Glomerular visceral epithelial cell (primary cell): ENCODE measurements around the gene KLHL3.

Experiments used
- DNase-seq: peaks from one replicate; pipeline ENCODE4 v3.0.0-alpha.2; 2016; ENCODE audit errors: extremely low spot score

KLHL3 gene

GRCh38 chr5:137635521-137635921, 100.4 kb downstream of the KLHL3 start:
- DNase-seq = no peak

DNA sequence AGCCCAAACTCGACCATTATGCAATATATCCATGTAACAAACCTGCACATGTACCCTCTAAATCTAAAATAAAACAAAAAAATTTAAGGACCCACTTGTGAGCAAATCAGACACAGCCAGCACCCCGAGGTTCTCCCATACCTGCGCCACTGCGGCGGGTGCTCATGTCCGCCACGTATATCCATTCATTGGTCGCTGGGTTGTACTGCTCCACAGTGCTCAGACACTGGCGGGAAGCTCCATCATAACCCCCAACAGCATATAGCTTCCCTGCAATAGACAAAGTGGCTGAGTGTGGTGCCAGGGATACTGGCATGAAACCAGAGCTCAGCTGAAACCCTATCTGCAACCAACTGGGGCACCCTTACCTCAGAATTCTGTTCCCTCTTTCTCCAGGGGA, 102.0 kb downstream of the KLHL3 start:
- DNase-seq = no peak

DNA sequence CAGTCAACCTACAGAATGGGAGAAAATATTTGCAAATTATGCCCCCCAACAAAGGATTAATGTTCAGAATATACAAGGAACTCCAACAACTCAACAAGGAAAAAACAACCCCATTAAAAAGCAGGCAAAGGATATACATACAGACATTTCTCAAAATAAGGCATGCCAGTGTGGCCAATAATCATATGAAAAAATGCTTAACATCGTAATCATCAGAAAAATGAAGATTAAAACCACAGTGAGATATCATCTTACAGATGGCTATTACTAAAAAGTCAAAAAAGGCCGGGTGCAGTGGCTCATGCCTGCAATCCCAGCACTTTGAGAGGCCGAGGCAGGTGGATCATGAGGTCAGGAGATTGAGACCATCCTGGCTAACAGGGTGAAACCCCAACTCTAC, 103.2 kb downstream of the KLHL3 start:
- no peak for DNase-seq

- no peak for DNase-seq
Measured at GRCh38 chr5:137631453-137631852, 104.4 kb downstream of the KLHL3 start.

- no peak for DNase-seq
Measured at GRCh38 chr5:137630972-137631370, 104.9 kb downstream of the KLHL3 start.

DNA sequence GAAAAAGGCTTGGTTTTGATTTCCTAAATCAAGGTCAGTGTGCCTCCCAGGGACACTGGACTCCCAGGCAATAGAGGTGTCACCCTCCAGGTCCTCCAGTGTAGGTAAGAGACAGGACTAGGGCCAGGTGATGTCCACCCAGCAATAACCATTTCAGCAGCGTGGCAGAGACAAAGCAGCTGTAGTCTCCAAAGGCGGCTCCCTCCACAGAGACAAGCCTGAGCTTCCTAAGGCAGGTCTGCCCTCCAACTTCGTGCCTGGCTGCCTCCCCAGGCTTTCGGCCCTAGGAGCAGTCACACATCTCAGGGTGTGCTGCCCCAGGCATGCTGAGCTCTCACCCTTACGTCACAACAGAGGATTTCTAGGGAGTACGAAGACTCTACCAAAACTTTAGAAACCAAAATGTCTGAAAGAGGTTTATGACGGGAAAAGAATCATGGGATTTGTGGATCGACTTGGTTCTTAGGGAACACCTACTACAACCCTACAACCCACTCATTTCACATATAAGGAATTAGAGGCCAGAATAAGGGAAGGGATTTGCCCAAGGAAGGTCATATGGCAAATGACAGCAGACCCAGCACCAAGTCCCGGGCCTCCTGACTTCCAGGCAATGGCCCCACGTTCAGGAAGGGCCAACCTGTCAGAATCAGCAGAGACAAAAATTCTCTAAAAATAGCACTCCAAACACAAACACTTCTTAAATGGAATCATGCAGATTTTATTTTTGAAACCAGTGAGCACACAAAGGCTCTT, 105.5 kb downstream of the KLHL3 start:
- DNase-seq = no peak

GRCh38 chr5:137629646-137630045, 106.2 kb downstream of the KLHL3 start:
- peak; percentile 57 for DNase-seq

- no peak for DNase-seq
Measured at GRCh38 chr5:137627706-137628105, 108.2 kb downstream of the KLHL3 start.

DNA sequence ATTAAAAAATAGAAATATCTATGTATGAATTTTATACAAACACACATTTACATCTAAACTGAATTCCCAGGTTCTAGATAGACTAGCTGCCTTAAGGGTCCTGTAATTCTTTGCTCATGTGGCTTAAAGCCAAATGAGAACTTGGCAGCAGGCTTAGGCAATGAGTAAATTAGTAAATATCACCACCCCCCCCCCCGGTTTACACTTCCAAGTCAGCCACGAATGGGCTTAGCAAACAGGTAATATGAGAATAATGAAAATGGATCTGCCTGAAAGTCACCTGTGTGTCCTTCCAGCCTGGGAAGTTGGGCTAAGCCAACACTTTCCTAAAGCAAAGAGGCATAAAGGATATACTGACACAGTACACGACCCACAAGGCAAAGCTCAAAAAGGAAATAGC, 108.6 kb downstream of the KLHL3 start:
- no peak for DNase-seq

DNA sequence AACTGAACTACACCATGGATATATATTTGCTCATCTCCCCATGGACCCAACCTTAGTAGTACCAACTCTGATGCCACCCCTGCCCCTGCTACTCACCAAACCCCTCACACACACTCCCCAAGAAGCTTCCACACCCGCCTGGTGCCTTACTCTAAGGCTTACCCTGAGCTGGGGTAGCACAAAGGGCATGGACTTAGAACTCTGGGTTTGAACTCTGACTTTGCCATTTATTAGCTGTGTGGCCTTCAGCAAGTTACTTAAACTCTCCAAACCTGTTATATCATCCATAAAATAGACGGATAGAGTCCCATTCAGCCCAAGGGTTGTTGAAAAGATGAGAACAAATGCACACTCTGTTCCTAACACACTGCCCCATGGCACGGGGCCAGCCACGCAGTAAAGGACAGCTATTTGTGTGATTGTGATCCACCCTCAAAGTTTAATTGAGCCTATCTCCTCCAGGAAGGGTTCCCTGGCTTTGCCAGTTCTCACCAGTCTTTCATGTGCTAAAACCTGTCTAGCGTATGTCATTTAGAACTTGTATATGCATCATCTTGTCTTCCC, 111.0 kb downstream of the KLHL3 start:
- no peak for DNase-seq

GRCh38 chr5:137622850-137623249, 113.0 kb downstream of the KLHL3 start:
- DNase-seq = no peak

GRCh38 chr5:137621861-137622823, 113.7 kb downstream of the KLHL3 start:
- DNase-seq = no peak

- no peak for DNase-seq
Measured at GRCh38 chr5:137621306-137621705, 114.6 kb downstream of the KLHL3 start.

GRCh38 chr5:137619191-137619870, 116.6 kb downstream of the KLHL3 start:
- peak; percentile 31 for DNase-seq

DNA sequence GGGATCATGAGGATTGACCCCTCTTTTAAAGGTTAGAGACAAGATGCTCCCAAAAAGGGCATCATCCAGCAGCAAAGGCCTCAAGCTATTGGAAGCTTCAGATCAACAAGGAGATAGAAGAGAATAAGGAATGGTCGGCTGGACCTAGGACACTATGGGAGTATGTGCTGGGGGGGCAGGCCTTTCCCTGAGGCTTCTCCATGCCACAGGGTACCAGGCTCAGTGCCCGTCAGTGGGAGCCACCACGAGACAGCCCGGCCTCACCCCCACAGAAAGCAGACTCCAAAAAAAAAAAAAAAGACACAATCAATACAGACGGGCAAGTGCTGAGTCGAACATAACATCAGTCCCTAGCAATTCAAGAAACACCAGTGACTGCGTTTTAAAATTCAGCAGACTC, 117.4 kb downstream of the KLHL3 start:
- DNase-seq = no peak

- peak; percentile 23 for DNase-seq
Measured at GRCh38 chr5:137617528-137618205, 118.2 kb downstream of the KLHL3 start.

DNA sequence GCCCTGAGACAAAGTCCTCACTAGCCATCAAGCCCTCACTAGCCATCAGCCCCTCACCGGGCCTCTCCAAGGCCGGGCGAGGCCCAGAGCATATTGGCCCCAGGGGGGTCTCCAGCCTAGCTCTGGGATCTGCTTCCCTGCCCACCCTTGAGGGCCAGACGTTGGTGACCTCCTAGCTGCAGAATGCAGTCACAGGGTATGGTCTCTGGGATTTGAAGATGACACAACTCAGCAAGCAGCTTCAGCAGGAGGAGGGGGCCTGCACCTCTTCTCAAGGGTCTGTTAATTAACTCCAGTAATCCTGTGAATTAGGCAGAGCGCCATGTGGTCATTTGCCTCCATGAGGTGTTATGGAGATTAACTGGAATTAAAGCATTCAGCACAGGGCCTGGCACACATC, 119.8 kb downstream of the KLHL3 start:
- DNase-seq = no peak

DNA sequence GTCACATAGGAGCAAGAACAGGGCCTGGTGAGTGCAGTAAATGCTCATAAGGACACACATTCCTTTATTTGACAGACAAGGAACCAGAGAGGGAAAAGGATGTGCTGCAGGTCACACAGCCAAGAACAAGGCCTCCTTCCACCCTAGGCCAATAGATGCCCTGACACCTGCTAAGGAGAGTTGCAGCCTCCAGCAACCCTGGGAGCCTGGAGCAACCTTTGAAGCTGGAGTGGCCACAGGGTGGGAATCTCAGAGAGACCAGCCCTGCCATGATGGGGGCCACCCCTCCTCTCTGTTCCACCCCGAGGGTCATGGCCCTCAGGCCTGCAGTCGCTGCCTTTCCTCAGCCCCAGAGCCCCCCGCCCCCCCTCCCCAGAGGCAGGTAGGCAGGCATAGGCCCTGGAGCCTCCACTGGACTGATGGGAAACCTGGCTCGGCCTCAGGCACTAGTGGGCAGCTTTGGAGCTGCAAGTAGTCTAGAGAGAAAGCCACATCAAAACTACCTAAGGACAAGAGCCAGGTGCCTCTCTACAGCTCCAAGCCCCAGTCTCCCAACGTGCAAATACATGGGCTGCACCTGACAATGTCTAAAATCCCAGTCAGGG, 120.6 kb downstream of the KLHL3 start:
- DNase-seq = no peak

DNA sequence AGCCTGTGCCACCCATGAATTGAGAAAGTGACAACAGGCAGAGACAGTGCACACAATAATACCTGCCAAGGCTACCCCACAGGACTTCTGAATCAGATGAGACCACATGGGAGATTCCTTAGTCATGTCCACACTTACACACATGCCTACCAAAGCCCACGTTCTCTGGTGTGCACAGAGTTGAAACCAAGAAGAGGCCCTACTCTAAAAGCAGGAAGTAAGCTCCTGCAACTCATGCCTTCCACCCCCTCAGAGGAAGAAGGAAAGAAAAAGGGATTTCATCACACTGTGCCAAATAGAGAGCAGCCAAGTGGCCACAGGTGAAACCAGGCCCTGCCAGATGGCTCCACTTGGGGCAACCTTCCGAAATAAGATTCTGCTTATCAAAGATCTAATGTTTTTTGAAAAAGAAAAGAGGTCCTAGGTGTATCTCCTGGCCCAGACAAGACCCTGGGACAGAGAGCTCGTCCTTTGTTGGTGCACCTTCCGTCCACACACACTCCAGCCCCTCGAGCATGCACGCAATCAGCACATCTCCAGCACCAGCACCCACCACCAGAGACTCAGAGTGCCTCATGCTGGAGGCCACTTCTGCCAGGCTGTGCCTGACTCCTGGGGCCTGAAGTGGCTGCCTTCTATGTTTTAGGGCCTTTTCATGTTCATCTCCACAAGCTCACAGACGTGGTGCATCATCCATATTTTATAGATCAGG, 122.2 kb downstream of the KLHL3 start:
- DNase-seq = no peak

DNA sequence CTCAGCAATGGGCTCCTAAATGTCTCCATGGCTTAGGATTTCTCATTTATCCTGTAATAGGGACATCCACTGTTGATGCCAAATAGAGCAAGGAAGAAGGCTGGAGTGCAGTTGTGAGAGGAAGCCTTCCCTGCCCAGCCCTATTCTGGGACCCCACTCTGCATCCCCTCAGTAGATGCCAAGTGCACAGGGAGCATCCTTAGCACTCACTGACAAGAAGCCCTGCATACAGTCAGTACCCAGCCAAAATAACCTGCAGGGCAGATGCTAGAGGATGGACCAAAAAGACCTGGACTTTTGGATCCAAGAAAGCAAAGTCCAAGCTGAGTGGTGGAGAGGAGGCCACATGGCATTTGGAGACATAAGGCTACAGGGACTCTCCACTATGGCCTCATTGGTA, 123.3 kb downstream of the KLHL3 start:
- DNase-seq = no peak
